Stromal cell of bone marrow (primary cell): ENCODE measurements around the gene DHX57.

Experiments
- DNase-seq: peaks from one replicate; pipeline ENCODE4 v3.0.0-alpha.2; 2012; ENCODE audit warnings: low read depth

The DHX57 gene

GRCh38 chr2:38751596-38752410 is 123.9 kb downstream of the DHX57 start:
- no peak for DNase-seq

- DNase-seq: peak; percentile 99
Observed at GRCh38 chr2:38750891-38751595, 124.7 kb downstream of the DHX57 start, which contains the start of gene SRSF7. Gene SRSF7, minus strand, starts transcription at chr2:38751361. Its CDS starts 105 bp downstream, at chr2:38751256.

GRCh38 chr2:38750011-38750890 is 125.5 kb downstream of the DHX57 start:
- DNase-seq: peak; percentile 27

GRCh38 chr2:38748943-38749804 is 126.6 kb downstream of the DHX57 start:
- no peak for DNase-seq

GRCh38 chr2:38748391-38748790 is 127.3 kb downstream of the DHX57 start:
- DNase-seq: no peak

GRCh38 chr2:38747819-38748218 is 127.9 kb downstream of the DHX57 start:
- no peak for DNase-seq
